Right lobe of liver (tissue), 6 donors: Measurements from ENCODE around the gene P2RY8. TPM values are rescaled to one million over a fixed set of nuclear protein-coding genes. Genes with fewer than 3 reads are reported as not detected.
"Not testable (repeated sequence)": the region's sequence is repeated elsewhere in the genome, so short reads cannot be mapped to it uniquely, and the experiment has no call there.

ENCODE experiments used
- ATAC-seq, 4 donors: fragments of 200-7000 bp; cut with Tn5 transposase; one replicate each; pipeline ENCODE4 v1.9.1; 2020; ENCODE audit warnings: mild to moderate bottlenecking in 4 of 4, moderate library complexity in 4 of 4
- DNase-seq, 3 donors: peaks; one replicate each; pipeline ENCODE4 v3.0.0-alpha.2; 2020
- H3K27ac ChIP-seq, 3 donors: fragments of 200-600 bp; one replicate each; pipeline ENCODE4 v1.8.0; 2022
- H3K27me3 ChIP-seq, 2 donors: fragments of 200-600 bp; one replicate each; pipeline ENCODE4 v1.8.0; 2022
- H3K36me3 ChIP-seq, 4 donors: fragments of 200-600 bp; sonication (generic) in 1 of 4; one replicate each; pipeline versions ENCODE4 v1.5.1 to v1.8.0; 2017 to 2022; ENCODE audit warnings: control low read depth in 1 of 4
- H3K4me1 ChIP-seq, 4 donors: fragments of 200-600 bp; sonication (generic) in 1 of 4; one replicate each; pipeline versions ENCODE4 v1.5.1 to v1.8.0; 2017 to 2022; ENCODE audit warnings: control low read depth in 1 of 4
- H3K4me3 ChIP-seq, 3 donors: fragments of 200-600 bp; one replicate each; pipeline ENCODE4 v1.8.0; 2022
- H3K9me3 ChIP-seq, 4 donors: fragments of 200-600 bp; sonication (generic) in 1 of 4; one replicate each; pipeline versions ENCODE4 v1.5.1 to v1.8.0; 2017 to 2022; ENCODE audit warnings: control low read depth in 1 of 4
- CTCF ChIP-seq, 4 donors: fragments of 200-600 bp in 3 of 4; fragments of 450-650 bp in 1 of 4; IDR thresholded peaks; one replicate each; pipeline versions ENCODE4 v1.5.1 to v1.8.0; 2016 to 2022; ENCODE audit warnings: antibody characterized with exemption in 4 of 4, mild to moderate bottlenecking in 2 of 4
- POLR2A ChIP-seq: fragments of 450-650 bp; IDR thresholded peaks from one replicate; pipeline ENCODE4 v1.6.1; 2017; ENCODE audit warnings: antibody characterized with exemption, mild to moderate bottlenecking
- WGBS: methylation state at CpG from one replicate; pipeline ENCODE4 v1.1.6; 2018; ENCODE audit warnings: low coverage, low lambda C conversion rate; ENCODE audit not compliant: insufficient coverage; ENCODE audit errors: missing lambda C conversion rate; 5-methylcytosine and 5-hydroxymethylcytosine counted together
- intact Hi-C, 2 donors: fragments of 100-400 bp; cut with DNase I; formaldehyde crosslinking; loops; one replicate each; pipeline versions ENCODE4 v1.11.2 to v1.14.1; 2022
- total RNA-seq, 6 experiments: library from RNA; depleted of rRNA in 2 of 6; stranded (reverse); fragments of >200 nt in 2 of 6; fragmentation: NEBNext Ultra II Directional in 3 of 6; extraction: Animal tissue kit (Norgen Biotek cat#: 25700) in 3 of 6; gene quantifications; one replicate each; pipeline versions ENCODE4 v1.1.0 to v1.2.4, GENCODE V29; 2016 to 2023
- donor health status: DM: no; HTN: yes; CAD: no.
- donor health status: DM: no; HTN: no; CAD: no.
- donor health status: DM: no; HTN: no; CAD: no.
- donor health status: DM: no; HTN: yes; CAD: no.
- donor health status: DM: no; HTN: yes; CAD: no.

Gene P2RY8
- total RNA-seq, 6 experiments from 2014 or later = 0.37 to 0.87 (median 0.73) TPM

GRCh38 chrX:1492421-1493012 is 44.5 kb downstream of the P2RY8 start:
- H3K9me3 ChIP-seq = no peaks in the 10 kb centered on the region
- peak in 2 of 3 donors; percentile 19 to 26 for DNase-seq
- TF ChIP-seq CTCF (IDR thresholded peaks at IDR 0.05) (no peak), POLR2A (no peak)
- H3K36me3 ChIP-seq = no peaks in the 10 kb centered on the region
- H3K4me3 ChIP-seq = no peak overlapping the region
- no peaks in the 10 kb centered on the region for H3K27me3 ChIP-seq
- intact Hi-C loops = no loop called here
- no peaks in the 10 kb centered on the region for H3K4me1 ChIP-seq
- no peak overlapping the region for H3K27ac ChIP-seq
- 69% methylated on average over 4 of the region's 9 CpGs for WGBS
- ATAC-seq = no peak

GRCh38 chrX:1491851-1492349 is 45.1 kb downstream of the P2RY8 start:
- ATAC-seq = peak in 2 of 4 donors; percentile 32 to 38
- Histone ChIP-seq H3K9me3 (no peaks in the 10 kb centered on the region), H3K4me1 (no peaks in the 10 kb centered on the region), H3K36me3 (no peaks in the 10 kb centered on the region), H3K4me3 (no peak overlapping the region), H3K27ac (no peak overlapping the region), H3K27me3 (no peaks in the 10 kb centered on the region)
- intact Hi-C loops = no loop called here
- TF ChIP-seq CTCF (IDR thresholded peaks at IDR 0.05) (no peak), POLR2A (no peak)
- DNase-seq = peak in 2 of 3 donors; percentile 34 to 38
- WGBS = 76% methylated on average over 4 of the region's 6 CpGs

GRCh38 chrX:1491248-1491647 is 45.7 kb downstream of the P2RY8 start:
- H3K4me3 ChIP-seq, intact Hi-C loops, H3K36me3 ChIP-seq, DNase-seq, H3K9me3 ChIP-seq, ATAC-seq, H3K27me3 ChIP-seq, H3K4me1 ChIP-seq, H3K27ac ChIP-seq: not testable (repeated sequence)
- 95% methylated on average over 4 of the region's 4 CpGs for WGBS

- H3K4me1 ChIP-seq, H3K27me3 ChIP-seq, H3K27ac ChIP-seq, intact Hi-C loops, DNase-seq, H3K4me3 ChIP-seq, ATAC-seq, H3K9me3 ChIP-seq, H3K36me3 ChIP-seq: not testable (repeated sequence)
- no CpG with 5 or more reads among the region's 1 CpG for WGBS
Measured at GRCh38 chrX:1490723-1491122, 46.3 kb downstream of the P2RY8 start.

- WGBS = 77% methylated on average over 3 of the region's 5 CpGs
- H3K36me3 ChIP-seq, DNase-seq, H3K27ac ChIP-seq, H3K27me3 ChIP-seq, H3K9me3 ChIP-seq, H3K4me3 ChIP-seq, H3K4me1 ChIP-seq, intact Hi-C loops, ATAC-seq: not testable (repeated sequence)
Measured at GRCh38 chrX:1489354-1489753, 47.6 kb downstream of the P2RY8 start.

GRCh38 chrX:1488745-1489144 is 48.2 kb downstream of the P2RY8 start:
- no peak for ATAC-seq
- Histone ChIP-seq H3K4me1 (no peaks in the 10 kb centered on the region), H3K27me3 (no peaks in the 10 kb centered on the region), H3K9me3 (no peaks in the 10 kb centered on the region), H3K36me3 (no peaks in the 10 kb centered on the region), H3K4me3 (no peak overlapping the region), H3K27ac (no peak overlapping the region)
- no peak for TF ChIP-seq CTCF (IDR thresholded peaks at IDR 0.05)
- TF ChIP-seq POLR2A = no peak
- intact Hi-C loops = no loop called here
- WGBS = 86% methylated on average over 1 of the region's 1 CpG
- DNase-seq = no peak
